Stimulated activated CD8-positive, alpha-beta memory T cell treated with anti-CD3 and anti-CD28 coated beads, Interleukin-7, amount 100 ng/mL, for 4 hours (primary cell): Measurements from ENCODE around the gene OR51S1.
"Not testable (repeated sequence)": the region's sequence is repeated elsewhere in the genome, so short reads cannot be mapped to it uniquely, and the experiment has no call there.

Experiments
- DNase-seq, 2 donors: peaks; one replicate each; pipeline ENCODE4 v3.0.0-alpha.2; 2020; ENCODE audit warnings: low read depth in 2 of 2

Gene OR51S1

GRCh38 chr11:4848908-4849532 is at the start of gene OR51S1:
OR51S1 (minus strand) TSS chr11:4849208; CDS start chr11:4849208, 0 bp downstream.
- DNase-seq, result no peak

GRCh38 chr11:4891996-4892640 is 43.1 kb upstream of the OR51S1 start:
- no peak for DNase-seq

- DNase-seq, result no peak
These were observed 41.3 kb upstream of the OR51S1 start for GRCh38 chr11:4890279-4890678.

GRCh38 chr11:4887591-4887990 is 38.6 kb upstream of the OR51S1 start:
- DNase-seq, result no peak

- DNase-seq, result no peak
These were observed 37.2 kb upstream of the OR51S1 start for GRCh38 chr11:4886186-4886585.

- DNase-seq, result no peak
These were observed 35.4 kb upstream of the OR51S1 start for GRCh38 chr11:4884361-4884760.

- DNase-seq, result no peak
These were observed 33.5 kb upstream of the OR51S1 start for GRCh38 chr11:4882543-4882942.

GRCh38 chr11:4881860-4882500 is 33.0 kb upstream of the OR51S1 start, which contains the start of gene OR51T1:
OR51T1 (plus strand) TSS chr11:4881900; CDS start chr11:4881900, 0 bp downstream.
- DNase-seq, result no peak

- no peak for DNase-seq
These were observed 32.2 kb upstream of the OR51S1 start for GRCh38 chr11:4881188-4881587.

GRCh38 chr11:4865855-4866254 is 16.8 kb upstream of the OR51S1 start:
- no peak for DNase-seq

GRCh38 chr11:4863876-4864275 is 14.9 kb upstream of the OR51S1 start:
- no peak for DNase-seq

- DNase-seq, result no peak
These were observed 13.6 kb upstream of the OR51S1 start for GRCh38 chr11:4862447-4863236.

GRCh38 chr11:4854286-4854685 is 5.3 kb upstream of the OR51S1 start:
- not testable (repeated sequence) for DNase-seq

- DNase-seq, result no peak
These were observed 2.0 kb upstream of the OR51S1 start for GRCh38 chr11:4851033-4851432.

GRCh38 chr11:4839851-4840549 is 9.0 kb downstream of the OR51S1 start:
- no peak for DNase-seq

GRCh38 chr11:4830909-4831308 is 18.1 kb downstream of the OR51S1 start:
- DNase-seq, result no peak

- no peak for DNase-seq
These were observed 18.7 kb downstream of the OR51S1 start for GRCh38 chr11:4830346-4830745.

- no peak for DNase-seq
These were observed 22.6 kb downstream of the OR51S1 start for GRCh38 chr11:4826425-4826824.

GRCh38 chr11:4825132-4825531 is 23.9 kb downstream of the OR51S1 start:
- no peak for DNase-seq

GRCh38 chr11:4821021-4821420 is 28.0 kb downstream of the OR51S1 start, which contains the start of gene OR51F2:
OR51F2 (plus strand) TSS chr11:4821321; CDS start chr11:4821422, 101 bp downstream.
- DNase-seq, result no peak

- DNase-seq, result no peak
These were observed 39.8 kb downstream of the OR51S1 start for GRCh38 chr11:4809246-4809645.
